Activated gamma-delta T cell (primary cell): ENCODE data around the gene TIMM21.

Experiments used
- DNase-seq: peaks from one replicate; lab custom pipeline; 2025; lab: John Stamatoyannopoulos, UW

The TIMM21 gene

GRCh38 chr18:74147491-74147778 lies 888 bp upstream of the TIMM21 start:
- no peak for DNase-seq

- no peak for DNase-seq
Measured at GRCh38 chr18:74148543-74149070, 284 bp downstream of the TIMM21 start.

- DNase-seq: no peak
Measured at GRCh38 chr18:74149878-74150277, 1.6 kb downstream of the TIMM21 start.

GRCh38 chr18:74152270-74152669 lies 3.9 kb downstream of the TIMM21 start:
- DNase-seq: no peak

GRCh38 chr18:74152857-74153256 lies 4.5 kb downstream of the TIMM21 start:
- DNase-seq: no peak

GRCh38 chr18:74153377-74153776 lies 5.1 kb downstream of the TIMM21 start:
- DNase-seq: no peak

- no peak for DNase-seq
Measured at GRCh38 chr18:74153793-74154192, 5.5 kb downstream of the TIMM21 start.

DNA sequence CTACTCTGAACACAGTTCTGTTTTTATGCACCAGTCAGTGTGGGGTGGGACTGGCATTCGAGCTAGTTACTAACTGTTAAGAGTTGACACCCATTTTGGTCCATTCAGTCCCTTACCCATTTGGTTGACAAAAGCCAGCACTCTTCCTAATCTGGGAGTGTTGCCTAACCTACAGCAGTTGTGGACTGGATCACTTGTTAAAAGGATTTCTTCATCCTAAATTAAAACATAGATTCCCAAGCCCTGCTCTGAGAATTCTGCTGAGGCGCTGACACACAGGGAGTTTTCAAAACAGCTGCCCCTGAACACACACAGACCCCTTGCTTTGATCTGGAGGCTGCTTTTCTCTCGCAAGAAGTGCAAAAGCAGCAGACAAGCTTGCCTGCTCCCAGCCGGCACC lies 6.4 kb downstream of the TIMM21 start:
- no peak for DNase-seq

GRCh38 chr18:74155276-74155675 lies 7.0 kb downstream of the TIMM21 start:
- no peak for DNase-seq

GRCh38 chr18:74163019-74163660 lies 14.8 kb downstream of the TIMM21 start:
- no peak for DNase-seq

DNA sequence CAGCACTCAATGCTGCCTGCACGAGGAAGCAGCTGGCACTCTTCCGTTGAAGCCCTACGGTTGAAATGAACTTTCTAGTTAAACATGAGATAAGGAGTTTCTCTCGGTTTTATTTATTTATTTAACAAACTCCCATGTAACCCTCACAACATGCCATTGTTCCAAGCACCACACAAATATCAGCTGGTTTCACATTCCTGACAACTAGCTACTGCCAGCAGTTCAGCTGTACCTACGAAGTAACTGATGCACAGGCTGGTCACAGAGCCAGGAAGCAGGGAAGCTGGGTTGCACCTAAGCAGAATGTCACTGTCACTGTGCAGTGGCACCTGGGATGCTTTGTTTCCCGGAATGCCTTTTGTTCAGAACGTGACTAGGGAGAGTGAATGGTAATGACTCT lies 18.1 kb downstream of the TIMM21 start:
- no peak for DNase-seq

- no peak for DNase-seq
Measured at GRCh38 chr18:74171910-74172606, 23.7 kb downstream of the TIMM21 start.

GRCh38 chr18:74172697-74173433 lies 24.5 kb downstream of the TIMM21 start:
- no peak for DNase-seq

- DNase-seq: no peak
Measured at GRCh38 chr18:74173434-74173750, 25.1 kb downstream of the TIMM21 start.

GRCh38 chr18:74175658-74176057 lies 27.3 kb downstream of the TIMM21 start:
- DNase-seq: no peak

- DNase-seq: no peak
Measured at GRCh38 chr18:74178884-74179283, 30.6 kb downstream of the TIMM21 start.

- DNase-seq: no peak
Measured at GRCh38 chr18:74179623-74180199, 31.4 kb downstream of the TIMM21 start.

- no peak for DNase-seq
Measured at GRCh38 chr18:74182335-74182734, 34.0 kb downstream of the TIMM21 start.

- no peak for DNase-seq
Measured at GRCh38 chr18:74183130-74183529, 34.8 kb downstream of the TIMM21 start.

- DNase-seq: no peak
Measured at GRCh38 chr18:74184875-74185274, 36.6 kb downstream of the TIMM21 start.

DNA sequence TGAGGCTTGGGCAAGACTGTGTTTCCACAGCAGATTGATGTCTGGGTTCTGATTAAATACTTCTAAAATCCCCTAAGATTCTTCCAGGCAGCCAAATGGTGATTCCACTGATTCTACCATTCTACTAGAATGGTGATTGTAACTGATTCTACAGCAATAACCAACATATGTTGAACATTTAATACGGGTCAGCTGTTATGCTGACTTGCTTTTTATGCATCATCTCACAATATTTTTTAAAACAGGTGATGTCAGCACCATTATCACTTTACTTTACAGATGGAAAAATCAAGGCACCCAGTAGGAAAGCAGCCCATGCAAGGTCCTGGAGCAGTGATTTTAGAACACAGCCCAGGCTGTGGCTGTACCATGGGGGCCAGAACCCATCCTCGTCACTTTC lies 37.5 kb downstream of the TIMM21 start:
- DNase-seq: no peak

GRCh38 chr18:74186661-74187060 lies 38.3 kb downstream of the TIMM21 start:
- no peak for DNase-seq

DNA sequence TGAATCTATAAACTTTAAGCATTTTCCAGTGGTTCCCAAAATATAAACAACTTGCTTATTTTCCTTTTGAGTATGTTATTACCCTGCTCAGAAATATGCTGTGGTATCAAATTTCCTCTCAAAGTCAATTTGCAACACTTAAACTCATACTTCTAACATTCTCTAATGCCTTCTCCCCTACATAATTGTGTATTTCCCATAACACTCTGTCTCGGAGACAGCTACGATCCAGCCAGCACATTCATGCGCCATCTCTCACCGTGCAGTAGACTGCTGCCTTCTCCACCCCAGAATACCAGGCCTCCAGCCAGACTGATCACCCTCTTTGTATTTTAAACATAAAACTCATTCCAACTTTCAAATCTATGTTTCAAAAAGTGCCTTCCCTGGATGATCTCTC lies 41.8 kb downstream of the TIMM21 start:
- DNase-seq: no peak
